Stimulated activated naive CD8-positive, alpha-beta T cell treated with anti-CD3 and anti-CD28 coated beads, Interleukin-15, amount 100 ng/mL, for 72 hours (primary cell): ENCODE results near the gene UGT1A6.
"Not testable (repeated sequence)": the region's sequence is repeated elsewhere in the genome, so short reads cannot be mapped to it uniquely, and the experiment has no call there.

Experiments
- ATAC-seq: fragments of 150-1000 bp; cut with Tn5 transposase; 2 replicates; pipeline ENCODE4 v1.10.0; 2021; ENCODE audit warnings: mild to moderate bottlenecking, moderate library complexity
- DNase-seq, 2 donors: peaks; one replicate each; pipeline ENCODE4 v3.0.0; 2021 to 2022
- H3K27ac Mint-ChIP-seq, 2 donors: one replicate each; pipeline ENCODE4 v1.8.0; 2022; ENCODE audit warnings: mild to moderate bottlenecking in 2 of 2, mixed read lengths in 2 of 2, moderate library complexity in 2 of 2
- H3K27me3 Mint-ChIP-seq: one replicate; pipeline ENCODE4 v1.8.0; 2022; ENCODE audit warnings: mixed read lengths
- H3K4me1 Mint-ChIP-seq: one replicate; pipeline ENCODE4 v1.8.0; 2022; ENCODE audit warnings: mild to moderate bottlenecking, mixed read lengths
- H3K4me3 Mint-ChIP-seq, 2 donors: one replicate each; pipeline ENCODE4 v1.8.0; 2022; ENCODE audit warnings: mild to moderate bottlenecking in 2 of 2, mixed read lengths in 2 of 2, moderate library complexity in 1 of 2
- H3K9me3 Mint-ChIP-seq, 2 donors: one replicate each; pipeline ENCODE4 v1.8.0; 2022; ENCODE audit warnings: mixed read lengths in 2 of 2

Gene UGT1A6

DNA sequence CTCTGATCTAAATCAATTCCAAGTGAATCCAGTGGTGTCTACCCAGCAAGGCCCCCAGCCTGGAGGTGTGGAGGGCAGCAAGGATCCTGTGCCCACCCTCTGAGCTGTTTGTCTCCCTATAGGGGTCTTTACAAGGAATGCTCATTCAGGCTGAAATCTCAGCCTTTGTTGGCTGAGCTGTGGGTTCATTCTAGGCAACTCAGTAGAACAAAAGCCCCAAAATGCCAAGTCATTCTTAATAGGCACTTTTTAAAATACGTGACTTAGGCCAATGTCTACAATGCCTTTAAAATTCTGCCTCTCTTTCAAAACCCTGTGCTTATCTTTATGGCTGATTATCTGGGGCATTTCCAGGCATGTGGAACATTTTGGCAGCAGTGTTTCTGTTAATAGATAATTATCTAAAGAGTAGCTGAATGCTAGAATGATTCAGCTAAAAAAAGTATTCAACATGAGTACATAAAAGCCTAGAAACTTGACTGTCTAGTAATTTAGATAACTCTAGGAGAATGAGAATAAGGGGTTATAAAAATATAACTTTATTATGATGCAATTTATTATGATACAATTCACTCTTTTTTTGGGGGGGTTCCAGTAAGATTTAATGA, 7.4 kb downstream of the UGT1A6 start:
- Mint-ChIP-seq H3K27me3 (no peaks in the 10 kb centered on the region), H3K4me1 (no peaks in the 10 kb centered on the region), H3K27ac (no peak overlapping the region), H3K4me3 (no peak overlapping the region), H3K9me3 (peaks cover 0 to 8% of the 10 kb centered on the region in 2 donors)
- ATAC-seq (no peak), DNase-seq (no peak)

DNA sequence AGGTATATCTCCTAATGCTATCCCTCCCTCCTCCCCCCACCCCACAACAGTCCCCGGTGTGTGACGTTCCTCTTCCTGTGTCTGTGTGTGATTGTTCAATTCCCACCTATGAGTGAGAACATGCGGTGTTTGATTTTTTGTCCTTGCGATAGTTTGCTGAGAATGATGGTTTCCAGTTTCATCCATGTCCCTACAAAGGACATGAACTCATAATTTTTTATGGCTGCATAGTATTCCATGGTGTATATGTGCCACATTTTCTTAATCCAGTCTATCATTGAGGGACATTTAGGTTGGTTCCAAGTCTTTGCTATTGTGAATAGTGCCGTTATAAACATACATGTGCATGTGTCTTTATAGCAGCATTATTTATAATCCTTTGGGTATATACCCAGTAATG, 8.2 kb downstream of the UGT1A6 start:
- H3K4me1 Mint-ChIP-seq, H3K27ac Mint-ChIP-seq, H3K27me3 Mint-ChIP-seq, ATAC-seq, H3K4me3 Mint-ChIP-seq, H3K9me3 Mint-ChIP-seq, DNase-seq: not testable (repeated sequence)

DNA sequence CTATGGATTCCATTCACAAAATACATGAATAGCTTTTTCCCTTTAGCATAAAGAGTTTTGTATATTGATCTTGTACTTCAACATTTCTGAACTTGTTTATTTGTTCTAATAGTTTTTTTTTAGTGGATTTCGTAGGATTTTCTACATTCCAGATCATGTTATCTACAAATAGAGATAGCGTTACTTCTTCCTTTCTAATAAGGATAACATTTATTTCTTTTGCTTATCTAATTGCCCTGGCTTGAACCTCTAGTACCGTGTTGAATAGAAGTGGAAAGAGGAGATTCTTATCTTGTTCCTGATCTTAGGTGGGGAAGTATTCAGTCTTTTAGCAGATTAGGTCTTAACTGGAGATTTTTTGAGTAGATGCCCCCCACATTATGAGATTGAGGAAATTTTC, 9.5 kb downstream of the UGT1A6 start:
- DNase-seq = no peak
- Mint-ChIP-seq H3K4me3 (no peak overlapping the region), H3K9me3 (peaks cover 0 to 8% of the 10 kb centered on the region in 2 donors), H3K27me3 (no peaks in the 10 kb centered on the region), H3K27ac (no peak overlapping the region), H3K4me1 (no peaks in the 10 kb centered on the region)
- ATAC-seq = no peak

DNA sequence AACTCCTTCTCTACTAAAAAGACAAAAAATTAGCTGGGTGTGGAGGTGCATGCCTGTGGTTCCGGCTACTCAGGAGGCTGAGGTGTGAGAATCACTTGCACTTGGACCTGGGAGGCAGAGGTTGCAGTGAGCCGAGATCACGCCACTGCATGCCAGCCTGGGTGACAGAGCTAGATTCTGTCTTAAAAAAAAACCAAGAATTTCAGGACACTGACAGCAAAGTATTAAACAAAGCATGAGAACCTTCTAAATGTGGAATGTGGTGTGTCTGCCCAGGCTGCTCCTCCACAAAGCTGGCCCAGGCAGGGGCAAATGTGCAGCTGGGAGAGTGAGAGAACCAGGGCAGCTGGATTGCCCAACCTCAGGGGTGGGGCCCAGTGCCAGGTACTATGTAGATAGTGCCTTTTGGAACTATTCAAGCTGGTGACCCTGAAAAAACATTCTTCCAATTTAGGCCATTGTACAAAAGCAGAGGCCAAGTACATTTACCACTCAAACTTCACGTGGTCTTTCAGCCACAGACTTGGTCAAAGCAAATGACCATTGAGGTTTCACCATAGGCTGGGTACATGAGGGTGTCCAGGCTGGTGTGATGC, 13.3 kb downstream of the UGT1A6 start:
- DNase-seq = no peak
- peaks cover 0 to 8% of the 10 kb centered on the region in 2 donors for H3K9me3 Mint-ChIP-seq
- H3K4me1 Mint-ChIP-seq = no peaks in the 10 kb centered on the region
- peaks cover under 1% of the 10 kb centered on the region for H3K27me3 Mint-ChIP-seq
- H3K27ac Mint-ChIP-seq = no peak overlapping the region
- ATAC-seq = no peak
- H3K4me3 Mint-ChIP-seq = no peak overlapping the region

DNA sequence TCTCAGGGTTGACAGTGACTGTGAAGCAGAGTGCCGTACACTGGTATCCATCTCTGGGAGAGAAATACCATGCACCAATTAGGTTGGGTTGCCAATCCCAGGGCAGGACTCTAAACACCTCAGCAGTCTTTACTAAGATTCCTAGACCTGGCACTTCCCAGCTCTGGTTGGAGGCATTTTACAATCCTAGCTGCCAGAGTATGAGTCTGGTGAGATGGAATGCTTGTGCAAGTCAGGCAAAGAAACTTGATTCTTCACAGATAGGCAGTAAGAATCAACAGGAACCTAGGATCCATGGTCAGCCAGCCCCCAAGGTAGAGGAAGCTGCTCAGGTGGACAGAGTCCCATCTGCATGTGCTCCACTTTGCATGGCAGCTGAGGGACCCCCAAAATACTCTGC, 14.0 kb downstream of the UGT1A6 start:
- Mint-ChIP-seq H3K4me1 (peaks cover 4% of the 10 kb centered on the region), H3K27me3 (peaks cover 7% of the 10 kb centered on the region), H3K27ac (no peak overlapping the region), H3K4me3 (no peak overlapping the region), H3K9me3 (peaks cover 0 to 8% of the 10 kb centered on the region in 2 donors)
- ATAC-seq (no peak), DNase-seq (no peak)

DNA sequence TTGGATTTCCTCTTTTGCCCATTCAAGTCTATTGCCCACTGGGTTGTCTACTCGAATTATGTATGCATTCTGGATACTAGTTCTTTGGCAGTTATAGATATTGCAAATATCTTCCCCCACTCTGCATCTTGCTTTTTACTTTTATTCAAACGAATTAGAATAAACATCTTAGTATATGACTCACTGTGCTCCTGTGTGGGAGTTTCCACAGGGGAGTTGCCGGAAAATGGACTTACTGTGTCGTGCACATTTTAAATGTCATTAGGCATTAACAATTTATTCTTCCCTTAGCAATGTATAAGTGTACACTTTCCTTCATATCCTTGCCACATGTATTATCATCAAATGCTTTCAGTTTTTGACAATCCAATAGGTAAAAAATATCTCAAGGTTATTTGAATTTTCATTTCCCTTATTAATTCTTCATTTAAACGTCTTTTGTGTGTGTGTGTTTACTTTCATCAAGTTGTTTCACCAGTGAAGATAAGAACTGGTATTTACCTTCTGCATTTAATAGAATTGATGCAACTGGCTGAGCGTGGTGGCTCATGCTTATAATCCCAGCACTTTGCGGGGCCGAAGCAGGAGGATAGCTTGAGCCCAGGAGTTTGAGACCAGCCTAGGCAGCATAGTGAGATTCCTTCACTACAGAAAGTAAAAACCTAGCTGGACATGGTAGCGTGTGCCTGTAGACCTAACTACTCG, 15.4 kb downstream of the UGT1A6 start:
- peaks cover 0 to 7% of the 10 kb centered on the region in 2 donors for H3K9me3 Mint-ChIP-seq
- peaks cover 12% of the 10 kb centered on the region for H3K4me1 Mint-ChIP-seq
- peaks cover 21% of the 10 kb centered on the region for H3K27me3 Mint-ChIP-seq
- DNase-seq (no peak), ATAC-seq (no peak)
- no peak overlapping the region for H3K4me3 Mint-ChIP-seq
- no peak overlapping the region for H3K27ac Mint-ChIP-seq

DNA sequence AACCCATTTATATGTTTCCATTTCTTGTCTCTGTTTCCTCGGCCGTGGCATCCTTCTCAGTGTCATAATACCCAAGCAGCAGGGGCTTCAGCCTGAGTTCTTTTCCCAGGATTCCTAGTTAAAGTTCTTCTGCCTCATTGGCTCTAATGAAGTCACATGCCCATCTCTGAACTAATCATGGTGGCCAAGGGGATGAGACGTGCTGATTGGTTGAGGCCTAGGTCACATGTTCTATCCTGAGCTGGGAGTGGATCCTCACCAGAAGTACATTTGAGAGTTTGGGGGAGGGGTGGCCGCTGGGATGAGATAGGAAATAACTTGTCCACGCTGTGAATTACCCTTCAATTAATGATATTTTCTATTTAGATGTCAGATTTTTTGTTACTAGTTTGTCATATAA, 16.3 kb downstream of the UGT1A6 start:
- H3K9me3 Mint-ChIP-seq = peaks cover 0 to 3% of the 10 kb centered on the region in 2 donors
- H3K27me3 Mint-ChIP-seq = peaks cover 30% of the 10 kb centered on the region
- no peak overlapping the region for H3K4me3 Mint-ChIP-seq
- H3K4me1 Mint-ChIP-seq = peaks cover 20% of the 10 kb centered on the region
- no peak for ATAC-seq
- no peak overlapping the region for H3K27ac Mint-ChIP-seq
- no peak for DNase-seq

DNA sequence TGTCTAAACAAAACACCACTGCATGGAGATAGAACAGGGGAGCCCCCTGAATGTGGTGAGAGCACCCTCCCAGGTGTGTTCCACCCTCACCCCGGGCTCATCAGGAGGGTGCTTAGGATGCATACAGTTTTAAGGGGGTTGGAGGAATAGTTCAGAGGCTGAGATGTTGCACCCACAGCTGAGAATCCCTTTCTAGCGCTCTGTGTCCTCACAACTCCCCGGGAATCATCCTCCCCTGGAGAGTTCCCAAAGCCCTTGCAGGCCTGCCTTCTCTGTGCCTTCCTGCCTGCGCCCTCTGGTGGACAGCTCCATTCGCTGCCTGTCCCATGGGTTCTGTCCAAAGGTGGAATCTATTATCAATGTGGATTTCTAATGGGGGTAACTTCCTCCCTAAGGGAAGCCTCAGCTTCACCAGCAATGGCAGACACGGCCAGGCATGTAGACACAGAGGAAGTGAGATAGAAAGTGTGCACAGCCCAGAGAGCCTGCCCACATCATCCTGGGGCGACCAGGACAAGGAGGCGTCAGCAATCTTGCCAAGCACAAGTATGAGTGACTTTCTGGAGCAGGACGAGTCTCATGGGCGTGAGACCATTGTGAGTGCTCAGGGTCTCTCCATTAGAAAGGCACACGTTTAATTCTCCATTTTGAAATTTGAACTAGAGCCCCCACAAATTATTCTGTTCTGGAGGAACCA, 18.8 kb downstream of the UGT1A6 start:
- Mint-ChIP-seq H3K9me3 (no peaks in the 10 kb centered on the region), H3K27me3 (peaks cover 33% of the 10 kb centered on the region), H3K4me1 (peaks cover 24% of the 10 kb centered on the region), H3K4me3 (no peak overlapping the region), H3K27ac (no peak overlapping the region)
- peak; percentile 80 for ATAC-seq
- peak; percentile 59 to 64 for DNase-seq

DNA sequence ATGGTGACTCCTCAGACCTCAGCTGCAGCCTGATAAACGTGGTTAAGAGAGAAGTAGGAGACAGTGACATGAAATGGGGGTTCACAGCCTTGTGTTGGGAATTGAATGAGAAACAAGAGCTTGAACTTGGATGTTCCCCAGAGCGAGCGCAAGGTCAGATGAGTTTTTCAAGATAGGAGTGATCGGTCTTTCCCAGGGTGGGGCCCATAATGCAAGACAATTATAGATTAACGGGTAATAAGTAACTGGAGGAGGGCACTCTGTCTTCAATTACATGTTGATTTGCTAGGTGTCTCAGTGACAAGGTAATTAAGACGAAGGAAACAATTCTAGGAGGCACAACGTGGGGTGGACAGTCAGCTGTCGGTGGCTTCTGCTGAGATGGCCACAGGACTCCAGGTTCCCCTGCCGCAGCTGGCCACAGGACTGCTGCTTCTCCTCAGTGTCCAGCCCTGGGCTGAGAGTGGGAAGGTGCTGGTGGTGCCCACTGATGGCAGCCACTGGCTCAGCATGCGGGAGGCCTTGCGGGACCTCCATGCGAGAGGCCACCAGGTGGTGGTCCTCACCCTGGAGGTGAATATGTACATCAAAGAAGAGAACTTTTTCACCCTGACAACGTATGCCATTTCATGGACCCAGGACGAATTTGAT, 20.0 kb downstream of the UGT1A6 start, which contains the start of gene UGT1A5:
Gene UGT1A5 (plus strand): TSS at position 297 of the 651 bp plus-strand sequence. CDS start 85 bp downstream, at position 382.
- no peaks in the 10 kb centered on the region for H3K9me3 Mint-ChIP-seq
- ATAC-seq (no peak), DNase-seq (no peak)
- H3K27ac Mint-ChIP-seq = no peak within 1 kb of the TSS
- no peak within 1 kb of the TSS for H3K4me3 Mint-ChIP-seq
- H3K27me3 Mint-ChIP-seq = peaks cover 46% of the 10 kb centered on the region
- H3K4me1 Mint-ChIP-seq = peaks cover 24% of the 10 kb centered on the region

DNA sequence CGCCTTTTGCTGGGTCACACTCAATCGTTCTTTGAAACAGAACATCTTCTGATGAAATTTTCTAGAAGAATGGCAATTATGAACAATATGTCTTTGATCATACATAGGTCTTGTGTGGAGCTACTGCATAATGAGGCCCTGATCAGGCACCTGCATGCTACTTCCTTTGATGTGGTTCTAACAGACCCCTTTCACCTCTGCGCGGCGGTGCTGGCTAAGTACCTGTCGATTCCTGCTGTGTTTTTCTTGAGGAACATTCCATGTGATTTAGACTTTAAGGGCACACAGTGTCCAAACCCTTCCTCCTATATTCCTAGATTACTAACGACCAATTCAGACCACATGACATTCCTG, 20.5 kb downstream of the UGT1A6 start:
- H3K27me3 Mint-ChIP-seq = peaks cover 51% of the 10 kb centered on the region
- no peak for ATAC-seq
- no peak for DNase-seq
- H3K9me3 Mint-ChIP-seq = no peaks in the 10 kb centered on the region
- no peak overlapping the region for H3K27ac Mint-ChIP-seq
- peaks cover 24% of the 10 kb centered on the region for H3K4me1 Mint-ChIP-seq
- no peak overlapping the region for H3K4me3 Mint-ChIP-seq

DNA sequence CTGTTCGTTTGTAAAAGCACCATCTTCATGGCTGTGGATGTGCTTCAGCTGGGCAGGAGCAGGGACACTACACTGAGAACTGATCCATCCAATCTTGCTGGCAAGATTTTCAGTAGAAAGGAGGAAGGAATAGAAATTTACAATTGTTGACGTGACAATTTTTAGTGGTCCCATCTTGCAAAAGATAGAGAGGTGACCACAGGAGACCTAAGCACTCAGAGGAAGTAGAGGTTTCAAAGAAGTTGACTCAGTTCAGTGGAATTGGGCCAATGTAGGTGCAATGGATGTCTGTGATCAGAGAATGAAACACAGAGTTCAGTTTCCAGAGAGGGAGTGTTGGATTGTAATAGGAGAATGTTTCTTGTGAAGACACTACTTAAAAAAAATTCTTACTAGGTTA, 21.4 kb downstream of the UGT1A6 start:
- H3K27me3 Mint-ChIP-seq = peaks cover 60% of the 10 kb centered on the region
- H3K4me1 Mint-ChIP-seq = peaks cover 24% of the 10 kb centered on the region
- H3K27ac Mint-ChIP-seq = no peak overlapping the region
- no peak overlapping the region for H3K4me3 Mint-ChIP-seq
- DNase-seq (no peak), ATAC-seq (no peak)
- H3K9me3 Mint-ChIP-seq = no peaks in the 10 kb centered on the region

DNA sequence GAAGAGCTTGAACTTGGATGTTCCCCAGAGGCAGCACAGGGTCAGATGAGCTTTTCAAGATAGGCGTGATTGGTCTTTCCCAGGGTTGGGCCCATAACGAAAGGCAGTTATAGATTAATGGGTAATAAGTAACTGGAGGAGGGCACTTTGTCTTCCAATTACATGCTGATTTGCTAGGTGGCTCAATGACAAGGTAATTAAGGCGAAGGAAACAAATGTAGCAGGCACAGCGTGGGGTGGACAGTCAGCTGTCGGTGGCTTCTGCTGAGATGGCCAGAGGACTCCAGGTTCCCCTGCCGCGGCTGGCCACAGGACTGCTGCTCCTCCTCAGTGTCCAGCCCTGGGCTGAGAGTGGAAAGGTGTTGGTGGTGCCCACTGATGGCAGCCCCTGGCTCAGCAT, 25.9 kb downstream of the UGT1A6 start, which contains the start of gene UGT1A4:
Gene UGT1A4 (plus strand): TSS at position 185 of the 400 bp plus-strand sequence. CDS start 85 bp downstream, at position 270.
- Mint-ChIP-seq H3K4me1 (peaks cover 11% of the 10 kb centered on the region), H3K27me3 (peaks cover 56% of the 10 kb centered on the region)
- no peak for ATAC-seq

DNA sequence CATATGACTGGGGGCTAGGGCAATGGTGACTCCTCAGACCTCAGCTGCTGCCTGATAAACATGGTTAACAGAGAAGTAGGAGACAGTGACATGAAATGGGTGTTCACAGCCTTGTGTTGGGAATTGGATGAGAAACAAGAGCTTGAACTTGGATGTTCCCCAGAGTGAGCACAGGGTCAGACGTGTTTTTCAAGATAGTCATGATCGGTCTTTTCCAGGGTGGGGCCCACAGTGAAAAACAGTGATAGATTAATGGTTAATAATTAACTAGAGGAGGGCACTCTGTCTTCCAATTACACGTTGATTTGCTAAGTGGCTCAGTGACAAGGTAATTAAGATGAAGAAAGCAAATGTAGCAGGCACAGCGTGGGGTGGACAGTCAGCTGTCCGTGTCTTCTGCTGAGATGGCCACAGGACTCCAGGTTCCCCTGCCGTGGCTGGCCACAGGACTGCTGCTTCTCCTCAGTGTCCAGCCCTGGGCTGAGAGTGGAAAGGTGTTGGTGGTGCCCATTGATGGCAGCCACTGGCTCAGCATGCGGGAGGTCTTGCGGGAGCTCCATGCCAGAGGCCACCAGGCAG, 36.1 kb downstream of the UGT1A6 start, which contains the start of gene UGT1A3:
Gene UGT1A3 (plus strand): TSS at position 320 of the 579 bp plus-strand sequence. CDS start 85 bp downstream, at position 405.
- no peak within 1 kb of the TSS for H3K27ac Mint-ChIP-seq
- H3K27me3 Mint-ChIP-seq = peaks cover 53% of the 10 kb centered on the region
- H3K4me1 Mint-ChIP-seq = no peaks in the 10 kb centered on the region
- no peak within 1 kb of the TSS for H3K4me3 Mint-ChIP-seq
- no peak for DNase-seq
- H3K9me3 Mint-ChIP-seq = peaks cover 0 to 8% of the 10 kb centered on the region in 2 donors
- ATAC-seq = no peak

More for the DNA sequence above, 25.9 kb downstream of the UGT1A6 start, which contains the start of gene UGT1A4:
- H3K4me3 Mint-ChIP-seq = no peak within 1 kb of the TSS
- no peak for DNase-seq
- no peak within 1 kb of the TSS for H3K27ac Mint-ChIP-seq
- H3K9me3 Mint-ChIP-seq = no peaks in the 10 kb centered on the region

DNA sequence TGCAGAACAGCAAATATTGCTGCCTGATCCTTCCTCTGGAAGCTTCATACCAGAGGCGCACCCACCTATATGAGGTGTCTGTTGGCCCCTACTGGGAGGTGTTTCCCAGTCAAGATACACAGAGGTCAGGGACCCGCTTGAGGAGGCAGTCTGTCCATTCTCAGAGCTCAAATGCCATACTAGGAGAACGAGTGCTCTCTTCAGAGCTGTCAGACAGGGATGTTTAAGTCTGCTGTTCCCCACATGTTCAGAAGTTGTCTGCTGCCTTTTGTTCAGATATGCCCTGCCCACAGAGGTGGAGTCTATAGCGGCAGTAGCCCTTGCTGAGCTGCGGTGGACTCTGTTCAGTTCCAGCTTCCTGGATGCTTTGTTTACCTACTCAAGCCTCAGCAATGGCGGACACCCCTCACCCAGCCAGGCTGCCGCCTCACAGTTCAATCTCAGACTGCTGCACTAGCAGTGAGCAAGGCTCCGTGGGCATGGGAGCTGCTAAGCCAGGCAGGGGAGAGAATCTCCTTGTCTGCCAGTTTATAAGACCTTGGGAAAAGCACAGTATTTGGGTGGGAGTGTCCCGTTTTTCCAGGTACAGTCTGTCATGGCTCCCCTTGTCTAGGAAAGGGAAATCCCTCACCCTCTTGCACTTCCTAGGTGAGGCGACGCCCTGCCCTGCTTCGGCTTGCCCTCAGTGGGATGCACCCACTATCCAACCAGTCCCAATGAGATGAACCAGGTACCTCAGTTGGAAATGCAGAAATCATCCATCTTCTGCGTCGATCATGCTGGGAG, 44.4 kb downstream of the UGT1A6 start:
- not testable (repeated sequence) for H3K4me3 Mint-ChIP-seq, H3K4me1 Mint-ChIP-seq, ATAC-seq, H3K9me3 Mint-ChIP-seq, H3K27ac Mint-ChIP-seq, DNase-seq
- peaks cover 62% of the 10 kb centered on the region for H3K27me3 Mint-ChIP-seq
